UCSD-AML1 (cell line): ENCODE data around the gene HBG2.

Experiments
- DNase-seq: peaks from one replicate; lab custom pipeline; 2025; ENCODE audit not compliant: unreplicated experiment; lab: John Stamatoyannopoulos, UW

The HBG2 gene

GRCh38 chr11:5231111-5231510 is 23.5 kb downstream of the HBG2 start:
- DNase-seq = no peak

- no peak for DNase-seq
Observed at GRCh38 chr11:5230266-5230665, 24.3 kb downstream of the HBG2 start.

- DNase-seq = no peak
Observed at GRCh38 chr11:5229796-5230195, 24.8 kb downstream of the HBG2 start.

- no peak for DNase-seq
Observed at GRCh38 chr11:5229356-5229755, 25.2 kb downstream of the HBG2 start.

- no peak for DNase-seq
Observed at GRCh38 chr11:5228124-5228523, 26.5 kb downstream of the HBG2 start.

GRCh38 chr11:5227681-5228080 is 26.9 kb downstream of the HBG2 start:
- DNase-seq = no peak

GRCh38 chr11:5226732-5227310 is 27.8 kb downstream of the HBG2 start, which contains the start of gene HBB:
HBB (minus strand) TSS chr11:5227071; CDS start chr11:5227021, 50 bp downstream.
- no peak for DNase-seq

DNA sequence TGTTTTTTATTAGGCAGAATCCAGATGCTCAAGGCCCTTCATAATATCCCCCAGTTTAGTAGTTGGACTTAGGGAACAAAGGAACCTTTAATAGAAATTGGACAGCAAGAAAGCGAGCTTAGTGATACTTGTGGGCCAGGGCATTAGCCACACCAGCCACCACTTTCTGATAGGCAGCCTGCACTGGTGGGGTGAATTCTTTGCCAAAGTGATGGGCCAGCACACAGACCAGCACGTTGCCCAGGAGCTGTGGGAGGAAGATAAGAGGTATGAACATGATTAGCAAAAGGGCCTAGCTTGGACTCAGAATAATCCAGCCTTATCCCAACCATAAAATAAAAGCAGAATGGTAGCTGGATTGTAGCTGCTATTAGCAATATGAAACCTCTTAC is 29.1 kb downstream of the HBG2 start:
- DNase-seq = no peak

DNA sequence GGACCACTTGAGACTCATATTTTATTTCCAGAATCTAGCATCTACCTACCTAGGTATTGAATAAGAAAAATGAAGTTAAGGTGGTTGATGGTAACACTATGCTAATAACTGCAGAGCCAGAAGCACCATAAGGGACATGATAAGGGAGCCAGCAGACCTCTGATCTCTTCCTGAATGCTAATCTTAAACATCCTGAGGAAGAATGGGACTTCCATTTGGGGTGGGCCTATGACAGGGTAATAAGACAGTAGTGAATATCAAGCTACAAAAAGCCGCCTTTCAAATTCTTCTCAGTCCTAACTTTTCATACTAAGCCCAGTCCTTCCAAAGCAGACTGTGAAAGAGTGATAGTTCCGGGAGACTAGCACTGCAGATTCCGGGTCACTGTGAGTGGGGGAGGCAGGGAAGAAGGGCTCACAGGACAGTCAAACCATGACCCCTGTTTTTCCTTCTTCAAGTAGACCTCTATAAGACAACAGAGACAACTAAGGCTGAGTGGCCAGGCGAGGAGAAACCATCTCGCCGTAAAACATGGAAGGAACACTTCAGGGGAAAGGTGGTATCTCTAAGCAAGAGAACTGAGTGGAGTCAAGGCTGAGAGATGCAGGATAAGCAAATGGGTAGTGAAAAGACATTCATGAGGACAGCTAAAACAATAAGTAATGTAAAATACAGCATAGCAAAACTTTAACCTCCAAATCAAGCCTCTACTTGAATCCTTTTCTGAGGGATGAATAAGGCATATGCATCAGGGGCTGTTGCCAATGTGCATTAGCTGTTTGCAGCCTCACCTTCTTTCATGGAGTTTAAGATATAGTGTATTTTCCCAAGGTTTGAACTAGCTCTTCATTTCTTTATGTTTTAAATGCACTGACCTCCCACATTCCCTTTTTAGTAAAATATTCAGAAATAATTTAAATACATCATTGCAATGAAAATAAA is 29.8 kb downstream of the HBG2 start:
- DNase-seq = no peak

DNA sequence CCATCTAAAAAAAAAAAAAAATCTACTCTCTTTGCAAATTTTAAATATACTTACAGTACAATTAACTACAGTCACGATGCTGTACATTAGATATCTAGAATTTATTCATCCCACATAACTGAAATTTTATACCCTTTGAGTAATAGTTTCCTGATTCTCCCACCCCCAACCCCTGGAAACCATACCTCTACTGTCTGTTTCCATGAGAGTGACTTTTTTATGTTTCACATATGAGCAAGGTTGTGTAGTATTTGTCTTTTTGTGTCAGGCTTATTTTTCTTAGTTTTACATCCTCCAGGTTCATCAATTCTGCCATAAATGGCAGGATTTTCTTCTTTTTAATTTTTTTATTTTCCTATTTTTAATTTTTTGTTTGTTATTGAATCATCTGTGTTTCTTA is 30.9 kb downstream of the HBG2 start:
- no peak for DNase-seq

GRCh38 chr11:5223146-5223545 is 31.4 kb downstream of the HBG2 start:
- DNase-seq = no peak

DNA sequence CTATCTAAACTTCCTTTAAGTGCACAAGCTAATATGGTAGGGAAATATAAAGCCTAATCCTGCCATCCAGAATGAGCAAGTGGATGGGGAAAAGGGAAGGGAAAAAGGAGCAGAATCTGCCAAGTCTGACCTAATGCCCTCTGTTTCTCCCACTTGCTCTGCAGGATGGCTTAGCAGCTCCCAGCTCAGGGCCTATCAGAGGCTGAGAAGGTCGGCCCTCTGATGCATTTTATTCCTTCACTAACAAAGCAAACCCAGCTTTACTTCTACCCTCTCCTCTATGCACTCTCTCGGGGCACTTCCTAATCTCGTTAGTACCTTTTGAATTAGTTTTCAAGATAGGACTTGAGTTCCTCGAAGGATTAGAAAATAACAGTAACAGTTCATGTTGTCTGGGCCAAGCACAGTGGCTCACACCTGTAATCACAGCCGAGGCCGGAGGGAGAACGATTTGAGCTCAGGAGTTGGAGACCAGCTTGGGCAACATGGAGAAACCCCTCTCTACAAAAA is 44.1 kb downstream of the HBG2 start:
- no peak for DNase-seq

DNA sequence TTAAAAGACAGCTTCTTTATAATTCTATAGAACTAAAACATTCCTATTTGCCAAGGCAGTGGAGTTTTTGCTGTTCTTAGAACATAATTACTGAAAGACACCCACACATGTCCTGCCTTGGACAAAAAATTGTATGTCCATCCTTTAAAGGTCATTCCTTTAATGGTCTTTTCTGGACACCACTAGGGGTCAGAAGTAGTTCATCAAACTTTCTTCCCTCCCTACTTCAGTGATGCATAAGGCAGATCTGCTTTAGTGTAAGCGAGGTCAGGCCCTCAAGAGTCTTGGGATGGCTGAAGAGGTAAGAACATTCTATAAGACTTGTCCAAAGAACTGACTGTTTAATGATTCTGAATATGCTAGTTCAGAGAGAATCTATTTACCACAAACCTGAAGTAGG is 49.8 kb downstream of the HBG2 start:
- no peak for DNase-seq

DNA sequence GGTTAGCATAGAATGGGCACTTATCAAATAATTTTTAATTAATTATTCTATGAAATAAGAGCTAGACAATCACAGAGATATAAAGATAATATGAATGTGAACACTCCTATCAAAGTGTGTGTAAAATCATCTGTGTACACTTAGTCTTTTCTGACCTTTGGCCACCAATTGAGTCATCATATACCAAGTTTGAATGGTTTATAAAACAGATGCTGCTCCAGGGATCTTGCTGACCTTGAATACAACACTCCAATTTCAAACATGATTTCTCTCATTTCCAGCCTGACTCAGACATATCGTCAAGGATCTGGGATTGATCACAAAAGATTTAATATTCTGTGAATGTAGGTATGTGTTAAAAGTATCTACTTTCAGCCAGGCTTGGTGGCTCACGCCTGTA is 51.2 kb downstream of the HBG2 start:
- no peak for DNase-seq
